ENCODE results near the gene B9D1. TPM values are rescaled to one million over a fixed set of nuclear protein-coding genes. Genes with fewer than 3 reads are reported as not detected.

B9D1 gene
- total and polyA plus RNA-seq, 2 experiments from 2014 or later = 29.6 to 30.8 TPM

DNA sequence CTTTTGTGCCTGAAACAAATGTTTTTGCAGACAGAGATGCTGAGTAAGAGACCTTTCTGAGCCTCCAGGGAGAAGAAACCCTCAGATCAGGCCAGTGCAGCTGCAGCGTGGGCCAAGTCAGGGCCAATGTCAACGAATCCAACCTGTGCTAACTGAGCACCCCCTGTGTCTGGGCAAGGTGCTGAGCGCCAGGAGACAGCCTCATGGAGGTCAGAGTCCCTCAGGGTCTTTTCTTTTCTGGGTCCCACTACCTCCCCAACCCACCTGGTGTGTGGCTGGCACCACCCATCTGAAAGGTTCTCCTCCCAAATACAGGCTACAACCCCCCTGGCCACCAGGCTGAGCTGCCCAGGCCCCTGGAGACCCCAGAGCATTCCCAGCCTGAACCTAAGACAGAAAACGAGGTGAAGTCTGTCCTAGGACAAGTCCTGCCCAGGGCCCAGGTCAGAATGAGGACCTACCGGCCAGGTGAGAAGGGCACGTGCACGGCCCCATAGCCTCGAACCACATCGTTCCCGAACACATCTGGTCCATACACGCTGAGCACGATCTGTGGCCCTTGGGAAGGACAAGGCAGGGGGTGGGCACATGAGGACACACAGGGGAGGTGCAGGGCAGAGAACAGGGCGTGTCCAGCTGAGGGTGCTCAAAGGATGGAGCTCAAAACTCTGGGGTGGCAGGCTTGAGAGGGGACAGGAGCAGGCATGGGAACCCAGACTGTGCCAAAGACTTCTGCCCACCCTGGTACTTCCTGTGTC is 15.0 kb downstream of the B9D1 start:
- H3K9me2 ChIP-seq (replicated peaks; ENCODE audit: insufficient read depth) = no peaks in the 10 kb centered on the region
- H3K79me2 ChIP-seq = no peaks in the 10 kb centered on the region
- no peak overlapping the region for H3K4me3 ChIP-seq
- no peak overlapping the region for H2AFZ ChIP-seq
- no peaks in the 10 kb centered on the region for H3K36me3 ChIP-seq (replicated peaks; ENCODE audit: insufficient read depth, low read depth)
- H3K4me1 ChIP-seq (ENCODE audit: insufficient read depth) = peaks cover 38% of the 10 kb centered on the region
- DNase-seq (ENCODE audit: low spot score) = no peak
- no peak overlapping the region for H3K4me2 ChIP-seq
- no peaks in the 10 kb centered on the region for H4K20me1 ChIP-seq (ENCODE audit: insufficient read depth, poor library complexity, severe bottlenecking)
- H3K9me3 ChIP-seq (ENCODE audit: low read depth) = no peaks in the 10 kb centered on the region
- no peaks in the 10 kb centered on the region for H3K27me3 ChIP-seq
- H3K27ac ChIP-seq = peak overlapping the region; percentile 79
- 89% methylated on average over 13 of the region's 13 CpGs for WGBS (ENCODE audit: low lambda C conversion rate, missing lambda C conversion rate)
- TF ChIP-seq, protein P1, sequence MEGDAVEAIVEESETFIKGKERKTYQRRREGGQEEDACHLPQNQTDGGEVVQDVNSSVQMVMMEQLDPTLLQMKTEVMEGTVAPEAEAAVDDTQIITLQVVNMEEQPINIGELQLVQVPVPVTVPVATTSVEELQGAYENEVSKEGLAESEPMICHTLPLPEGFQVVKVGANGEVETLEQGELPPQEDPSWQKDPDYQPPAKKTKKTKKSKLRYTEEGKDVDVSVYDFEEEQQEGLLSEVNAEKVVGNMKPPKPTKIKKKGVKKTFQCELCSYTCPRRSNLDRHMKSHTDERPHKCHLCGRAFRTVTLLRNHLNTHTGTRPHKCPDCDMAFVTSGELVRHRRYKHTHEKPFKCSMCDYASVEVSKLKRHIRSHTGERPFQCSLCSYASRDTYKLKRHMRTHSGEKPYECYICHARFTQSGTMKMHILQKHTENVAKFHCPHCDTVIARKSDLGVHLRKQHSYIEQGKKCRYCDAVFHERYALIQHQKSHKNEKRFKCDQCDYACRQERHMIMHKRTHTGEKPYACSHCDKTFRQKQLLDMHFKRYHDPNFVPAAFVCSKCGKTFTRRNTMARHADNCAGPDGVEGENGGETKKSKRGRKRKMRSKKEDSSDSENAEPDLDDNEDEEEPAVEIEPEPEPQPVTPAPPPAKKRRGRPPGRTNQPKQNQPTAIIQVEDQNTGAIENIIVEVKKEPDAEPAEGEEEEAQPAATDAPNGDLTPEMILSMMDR (IDR thresholded peaks at IDR 0.05; ENCODE audit: poor library complexity) = no peak
- TF ChIP-seq EZH2 (IDR thresholded peaks at IDR 0.05; ENCODE audit: borderline replicate concordance) (no peak), EZH2phosphoT487 (IDR thresholded peaks at IDR 0.05; ENCODE audit: low read depth, severe bottlenecking, unreplicated experiment) (no peak)

DNA sequence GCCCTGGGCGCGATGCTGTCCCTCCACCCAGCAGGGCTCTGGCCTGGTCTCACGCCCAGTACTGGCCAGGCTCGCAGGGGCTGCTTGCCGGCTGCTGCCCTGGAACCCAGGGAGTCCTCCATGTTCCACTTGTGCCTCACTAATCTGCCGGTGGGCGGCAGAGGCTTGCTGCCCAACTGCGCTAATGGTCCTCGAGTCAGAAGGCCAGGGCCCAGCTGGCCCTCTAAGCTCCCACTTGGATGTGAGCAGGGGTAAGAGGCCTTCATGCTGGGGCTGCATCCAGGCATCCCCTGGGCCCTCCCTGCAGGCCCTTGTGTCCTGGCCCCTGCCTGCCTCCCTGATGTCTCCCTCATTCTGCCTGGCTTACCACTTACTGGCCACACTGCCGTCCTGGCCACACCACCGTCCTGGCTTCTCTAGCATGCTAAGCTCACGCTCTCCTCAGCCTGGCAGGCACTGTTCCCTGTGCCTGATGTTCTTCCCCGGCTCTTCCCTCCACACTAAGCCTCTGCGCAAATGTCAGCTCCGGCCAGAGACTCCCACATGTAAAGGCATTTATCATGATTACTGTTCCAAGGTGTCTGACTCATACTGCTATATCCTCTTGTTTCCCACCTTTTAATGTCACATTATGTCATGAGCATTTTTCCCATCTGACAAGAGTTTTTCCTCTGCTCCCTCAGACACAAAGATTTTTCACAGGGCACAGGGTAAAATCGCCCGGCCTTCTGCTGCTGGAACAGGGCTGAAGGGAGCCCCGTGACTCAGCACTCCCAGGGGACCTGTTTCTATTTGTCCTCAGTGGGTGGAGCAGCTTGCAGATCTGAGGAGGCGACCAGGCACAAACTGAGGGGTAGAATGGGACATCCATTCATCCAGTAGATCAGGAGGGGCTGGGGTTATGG is 15.9 kb downstream of the B9D1 start:
- Histone ChIP-seq H3K4me1 (ENCODE audit: insufficient read depth) (peaks cover 47% of the 10 kb centered on the region), H3K4me2 (no peak overlapping the region)

DNA sequence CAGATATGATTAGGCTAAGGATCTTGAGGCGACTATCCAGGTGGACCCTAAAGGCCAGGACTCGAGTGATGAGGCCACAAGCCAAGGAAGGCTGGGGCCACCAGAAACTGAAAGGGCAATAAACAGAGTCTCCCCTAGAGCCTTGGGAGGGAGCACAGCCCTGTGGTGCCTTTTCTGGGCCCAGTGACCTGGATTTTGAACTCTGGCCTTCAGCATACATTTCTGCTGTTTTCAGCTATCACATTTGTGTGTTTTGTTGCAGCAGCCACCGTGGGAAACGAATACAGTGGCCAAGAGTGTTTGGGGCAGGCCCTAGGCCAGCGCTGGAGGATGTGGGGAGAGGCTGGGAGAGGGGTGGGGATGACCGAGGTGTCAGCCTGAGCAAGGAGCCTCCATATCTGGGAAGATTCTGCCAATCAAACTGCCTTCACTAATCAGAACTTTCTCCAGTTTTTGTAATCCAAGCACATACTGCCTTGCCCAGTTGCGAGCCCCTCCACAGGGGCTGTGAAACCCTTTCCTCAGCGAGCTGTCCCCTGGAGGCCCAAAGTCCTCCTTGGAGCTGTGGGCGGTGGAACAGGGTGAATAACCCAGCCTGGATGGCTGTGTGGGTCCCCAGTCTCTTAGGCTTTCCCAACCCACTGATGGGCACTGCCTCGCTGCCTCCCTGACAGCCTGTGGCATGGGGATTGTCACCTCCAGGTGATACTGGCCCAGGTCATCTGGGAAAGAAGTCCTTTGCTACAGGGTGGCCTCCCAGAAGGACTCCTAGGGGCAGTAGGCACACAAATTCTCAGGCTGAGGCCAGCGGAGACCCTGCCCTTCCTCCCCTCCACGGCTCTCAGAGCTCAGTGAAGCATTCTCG is 16.8 kb downstream of the B9D1 start:
- H3K9me3 ChIP-seq (ENCODE audit: low read depth) = no peaks in the 10 kb centered on the region
- peaks cover 53% of the 10 kb centered on the region for H3K4me1 ChIP-seq (ENCODE audit: insufficient read depth)
- H3K4me2 ChIP-seq = no peak overlapping the region
- no peak overlapping the region for H3K4me3 ChIP-seq
- no peak overlapping the region for H2AFZ ChIP-seq
- no peaks in the 10 kb centered on the region for H3K79me2 ChIP-seq
- H3K36me3 ChIP-seq (replicated peaks; ENCODE audit: insufficient read depth, low read depth) = no peaks in the 10 kb centered on the region
- no peaks in the 10 kb centered on the region for H3K27me3 ChIP-seq
- H3K9me2 ChIP-seq (replicated peaks; ENCODE audit: insufficient read depth) = no peaks in the 10 kb centered on the region
- H4K20me1 ChIP-seq (ENCODE audit: insufficient read depth, poor library complexity, severe bottlenecking) = no peaks in the 10 kb centered on the region
- TF ChIP-seq EZH2phosphoT487 (IDR thresholded peaks at IDR 0.05; ENCODE audit: low read depth, severe bottlenecking, unreplicated experiment) = no peak
- DNase-seq (ENCODE audit: low spot score) = no peak
- WGBS (ENCODE audit: low lambda C conversion rate, missing lambda C conversion rate) = 91% methylated on average over 13 of the region's 13 CpGs
- peak overlapping the region; percentile 79 for H3K27ac ChIP-seq

More for the DNA sequence above, 15.9 kb downstream of the B9D1 start:
- no peaks in the 10 kb centered on the region for H3K36me3 ChIP-seq (replicated peaks; ENCODE audit: insufficient read depth, low read depth)
- H4K20me1 ChIP-seq (ENCODE audit: insufficient read depth, poor library complexity, severe bottlenecking) = no peaks in the 10 kb centered on the region
- peak overlapping the region; percentile 79 for H3K27ac ChIP-seq
- no peak overlapping the region for H3K4me3 ChIP-seq
- no peak overlapping the region for H2AFZ ChIP-seq
- TF ChIP-seq EZH2phosphoT487 (IDR thresholded peaks at IDR 0.05; ENCODE audit: low read depth, severe bottlenecking, unreplicated experiment) (no peak), EZH2 (IDR thresholded peaks at IDR 0.05; ENCODE audit: borderline replicate concordance) (no peak)
- TF ChIP-seq, protein P1 (IDR thresholded peaks at IDR 0.05; ENCODE audit: poor library complexity) = no peak
- H3K27me3 ChIP-seq = no peaks in the 10 kb centered on the region
- no peaks in the 10 kb centered on the region for H3K9me3 ChIP-seq (ENCODE audit: low read depth)
- H3K79me2 ChIP-seq = no peaks in the 10 kb centered on the region
- DNase-seq (ENCODE audit: low spot score) = peak; percentile 84
- no peaks in the 10 kb centered on the region for H3K9me2 ChIP-seq (replicated peaks; ENCODE audit: insufficient read depth)
- 65% methylated on average over 19 of the region's 19 CpGs for WGBS (ENCODE audit: low lambda C conversion rate, missing lambda C conversion rate)
